Activated T-cell treated with anti-CD3 and anti-CD28 coated beads for 1 hour (primary cell): Measurements from ENCODE around the gene PEMT.
"Not testable (repeated sequence)": the region's sequence is repeated elsewhere in the genome, so short reads cannot be mapped to it uniquely, and the experiment has no call there.

Experiments used
- DNase-seq: peaks from one replicate; pipeline ENCODE4 v3.0.0-alpha.2; 2020; ENCODE audit warnings: low read depth

The PEMT gene, protein sequence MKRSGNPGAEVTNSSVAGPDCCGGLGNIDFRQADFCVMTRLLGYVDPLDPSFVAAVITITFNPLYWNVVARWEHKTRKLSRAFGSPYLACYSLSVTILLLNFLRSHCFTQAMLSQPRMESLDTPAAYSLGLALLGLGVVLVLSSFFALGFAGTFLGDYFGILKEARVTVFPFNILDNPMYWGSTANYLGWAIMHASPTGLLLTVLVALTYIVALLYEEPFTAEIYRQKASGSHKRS

DNA sequence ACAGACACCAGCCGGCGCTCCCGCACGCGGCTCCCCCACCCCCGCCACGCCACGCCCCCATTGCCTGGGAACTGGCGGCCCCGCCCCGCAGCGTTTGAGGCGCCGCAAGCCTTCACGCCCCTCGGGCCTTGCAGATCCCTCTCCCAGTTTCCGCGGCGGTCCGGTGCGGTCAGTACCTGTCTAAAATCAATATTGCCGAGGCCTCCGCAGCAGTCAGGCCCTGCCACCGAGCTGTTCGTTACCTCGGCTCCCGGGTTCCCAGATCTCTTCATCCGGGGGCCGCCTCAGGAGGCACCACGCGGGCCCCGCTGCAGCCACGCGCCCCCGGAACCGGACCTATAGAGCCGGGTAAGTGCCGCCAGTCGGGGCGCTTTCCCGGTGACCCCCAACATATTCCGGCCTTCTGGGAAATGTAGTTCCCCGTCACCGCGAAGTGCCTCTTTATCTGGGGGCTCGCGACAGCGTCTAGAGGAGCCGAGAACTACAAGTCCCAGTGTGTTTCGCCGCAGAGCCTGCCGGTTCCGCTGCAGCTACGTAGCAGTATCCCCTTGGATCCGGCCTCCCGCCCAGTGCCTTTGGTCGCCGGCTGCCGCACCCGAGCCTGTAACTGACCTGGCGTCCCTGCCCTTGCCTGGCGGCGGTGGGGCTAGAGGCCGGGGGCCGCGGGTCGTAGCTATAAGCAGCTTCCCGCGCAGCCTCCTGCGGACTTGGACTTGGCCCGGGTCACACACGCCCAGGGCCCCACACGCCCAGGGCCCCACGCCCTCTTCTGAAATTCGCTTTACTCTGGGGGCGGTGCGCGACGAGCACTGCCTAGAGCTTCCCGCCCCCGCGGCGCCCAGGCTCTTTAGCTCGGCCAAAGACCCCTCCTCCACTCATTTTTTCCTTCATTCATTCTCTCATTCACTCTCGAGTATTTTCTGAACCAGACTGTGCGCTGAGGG is at the start of gene PEMT:
PEMT (minus strand) TSS at position 354 of the 944 bp plus-strand sequence; CDS start at position 272, 82 bp downstream.
- DNase-seq = peak; percentile 84

DNA sequence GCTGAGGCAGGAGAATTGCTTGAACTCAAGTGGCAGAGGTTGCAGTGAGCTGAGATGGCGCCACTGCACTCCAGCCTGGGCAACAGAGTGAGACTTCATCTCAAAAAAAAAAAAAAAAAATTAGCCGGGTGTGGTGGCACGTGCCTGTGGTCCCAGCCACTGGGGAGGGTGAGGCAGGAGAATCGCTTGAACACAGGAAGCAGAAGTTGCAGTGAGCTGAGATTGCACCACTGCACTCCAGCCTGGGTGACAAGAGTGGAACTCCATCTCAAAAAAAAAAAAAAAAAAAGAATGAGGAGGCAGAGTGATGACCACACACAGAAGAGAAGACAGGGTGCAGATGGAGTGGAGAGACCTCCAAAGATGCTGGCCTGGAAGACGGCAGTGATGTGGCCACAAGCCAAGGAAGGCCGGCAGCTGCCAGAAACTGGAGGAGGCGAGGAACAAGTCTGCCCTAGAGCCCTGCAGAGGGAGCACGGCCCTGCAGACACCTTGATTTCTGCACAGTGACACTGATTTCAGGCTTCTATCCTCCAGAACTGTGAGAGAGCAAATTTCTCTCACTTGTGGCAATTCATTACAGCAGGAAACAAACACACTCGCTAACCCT is 48.3 kb upstream of the PEMT start:
- not testable (repeated sequence) for DNase-seq

DNA sequence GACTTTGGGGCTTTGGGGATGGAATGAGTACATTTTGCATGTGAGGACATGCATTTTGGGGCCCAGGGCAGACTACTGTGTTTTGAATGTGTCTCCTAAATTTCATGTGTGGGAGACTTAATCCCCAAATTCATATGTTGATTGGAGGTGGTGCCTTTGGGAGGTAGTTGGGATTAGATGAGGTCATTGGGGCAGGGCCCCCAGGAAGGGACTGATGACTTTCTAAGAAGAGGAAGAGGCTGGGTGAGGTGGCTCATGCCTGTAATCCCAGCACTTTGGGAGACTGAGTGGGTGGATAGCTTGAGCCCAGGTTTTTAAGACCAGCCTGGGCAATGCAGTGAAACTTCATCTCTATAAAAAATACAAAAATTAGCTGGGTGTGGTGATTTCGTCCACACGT is 47.0 kb upstream of the PEMT start:
- DNase-seq = no peak

DNA sequence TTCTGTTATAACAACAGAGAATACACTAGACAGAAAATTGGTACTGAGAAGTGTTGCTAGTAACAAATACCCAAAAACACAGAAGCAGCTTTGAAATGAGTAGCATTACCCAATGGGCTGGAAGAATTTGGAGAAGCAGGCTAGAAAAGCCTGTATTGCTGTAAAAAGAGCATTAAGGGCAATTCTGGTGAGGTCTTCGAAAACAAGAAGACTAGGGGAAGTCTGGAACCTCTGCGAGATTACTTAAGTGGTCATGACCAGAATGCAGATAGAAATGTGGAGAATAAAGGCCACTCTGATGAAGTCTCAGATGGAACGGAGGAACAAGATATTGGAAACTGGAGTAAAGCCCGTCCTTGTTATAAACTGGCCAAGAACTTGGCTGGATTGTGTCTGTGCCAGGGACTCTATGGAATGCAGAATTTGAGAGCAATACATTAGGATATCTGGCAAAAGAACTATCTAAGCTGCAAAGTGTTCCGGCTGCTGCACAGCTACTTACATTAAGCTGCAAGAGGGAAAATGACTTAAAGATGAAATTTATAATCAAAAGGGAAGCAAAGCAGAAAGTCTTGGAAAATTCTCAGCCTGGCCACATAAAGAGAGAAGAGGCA is 44.9 kb upstream of the PEMT start:
- no peak for DNase-seq

DNA sequence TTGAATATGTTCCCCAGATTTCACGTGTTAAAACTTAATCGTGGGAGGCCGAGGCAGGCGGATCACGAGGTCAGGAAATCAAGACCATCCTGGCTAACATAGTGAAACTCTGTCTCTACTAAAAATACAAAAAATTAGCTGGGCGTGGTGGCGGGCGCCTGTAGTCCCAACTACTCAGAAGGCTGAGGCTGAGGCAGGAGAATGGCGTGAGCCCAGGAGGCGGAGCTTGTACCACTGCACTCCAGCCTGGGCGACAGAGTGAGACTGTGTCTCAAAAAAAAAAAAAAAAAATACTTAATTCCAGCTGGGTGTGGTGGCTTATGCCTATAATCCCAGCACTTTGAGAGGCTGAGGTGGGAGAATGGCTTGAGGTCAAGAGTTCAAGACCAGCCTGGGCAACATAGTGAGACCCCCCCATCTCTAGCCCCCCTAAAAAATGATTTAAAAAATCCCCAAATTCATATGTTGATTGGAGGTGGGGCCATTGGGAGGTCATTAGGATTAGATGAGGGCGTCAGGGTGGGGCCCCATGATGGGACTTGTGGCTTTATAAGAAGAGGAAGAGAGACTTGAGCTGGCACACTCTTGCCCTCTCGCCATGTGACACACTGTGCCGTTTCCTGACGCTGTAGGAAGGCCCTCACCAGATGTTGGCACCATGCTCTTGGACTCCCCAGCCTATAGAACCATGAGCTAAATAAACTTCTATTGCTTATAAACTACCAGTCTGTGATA is 44.2 kb upstream of the PEMT start:
- not testable (repeated sequence) for DNase-seq

DNA sequence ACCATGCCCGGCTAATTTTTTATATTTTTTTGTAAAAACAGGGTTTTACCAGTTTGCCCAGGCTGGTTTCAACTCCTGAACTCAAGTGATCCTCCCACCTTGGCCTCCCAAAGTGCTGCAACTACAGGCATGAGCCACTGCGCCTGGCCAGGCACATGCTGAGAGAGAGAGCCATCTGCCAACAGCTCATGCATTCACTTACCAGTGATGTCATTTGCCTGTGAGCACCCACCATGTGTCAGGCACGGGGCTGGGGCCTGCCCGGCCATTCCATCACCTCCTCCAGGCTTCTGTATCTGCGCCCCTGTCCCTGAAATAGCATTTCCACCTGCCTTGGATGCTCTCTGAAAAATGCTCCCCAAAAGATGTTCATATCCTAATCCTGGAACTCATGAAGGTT is 43.6 kb upstream of the PEMT start:
- no peak for DNase-seq

DNA sequence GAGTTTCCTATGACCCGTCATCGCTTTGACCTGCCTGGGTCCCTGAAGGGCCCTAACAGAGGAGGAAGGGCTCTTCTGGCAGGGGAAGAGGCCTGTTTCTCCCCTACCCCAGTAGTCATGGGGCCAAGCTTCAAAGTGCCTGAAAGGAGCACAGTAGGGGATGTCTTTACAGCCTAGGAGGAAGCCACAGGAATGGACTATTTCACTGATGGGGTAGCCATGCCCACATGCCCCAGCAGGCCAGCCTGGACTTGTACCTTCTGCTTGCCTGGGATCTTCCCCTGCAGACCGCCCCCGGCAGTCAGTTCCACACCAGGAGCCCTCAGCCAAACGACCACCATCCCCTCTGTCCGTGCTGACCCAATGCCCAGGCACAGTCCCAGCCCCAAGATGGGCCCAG is 41.8 kb upstream of the PEMT start:
- DNase-seq = no peak

DNA sequence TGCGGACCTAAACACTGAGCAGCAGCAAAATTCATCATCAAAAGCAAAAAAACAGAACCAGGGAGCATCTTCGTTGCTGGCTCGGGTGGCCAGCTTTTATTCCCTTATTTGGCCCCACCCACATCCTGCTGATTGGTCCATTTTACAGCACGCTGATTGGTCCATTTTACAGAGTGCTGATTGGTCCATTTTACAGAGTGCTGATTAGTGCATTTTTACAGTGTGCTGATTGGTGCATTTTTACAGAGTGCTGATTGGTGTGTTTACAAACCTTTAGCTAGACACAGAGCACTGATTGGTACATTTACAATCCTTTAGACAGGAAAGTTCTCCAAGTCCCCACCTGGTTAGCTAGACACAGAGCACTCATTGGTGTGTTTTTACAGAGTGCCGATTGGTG is 41.2 kb upstream of the PEMT start:
- DNase-seq = not testable (repeated sequence)

DNA sequence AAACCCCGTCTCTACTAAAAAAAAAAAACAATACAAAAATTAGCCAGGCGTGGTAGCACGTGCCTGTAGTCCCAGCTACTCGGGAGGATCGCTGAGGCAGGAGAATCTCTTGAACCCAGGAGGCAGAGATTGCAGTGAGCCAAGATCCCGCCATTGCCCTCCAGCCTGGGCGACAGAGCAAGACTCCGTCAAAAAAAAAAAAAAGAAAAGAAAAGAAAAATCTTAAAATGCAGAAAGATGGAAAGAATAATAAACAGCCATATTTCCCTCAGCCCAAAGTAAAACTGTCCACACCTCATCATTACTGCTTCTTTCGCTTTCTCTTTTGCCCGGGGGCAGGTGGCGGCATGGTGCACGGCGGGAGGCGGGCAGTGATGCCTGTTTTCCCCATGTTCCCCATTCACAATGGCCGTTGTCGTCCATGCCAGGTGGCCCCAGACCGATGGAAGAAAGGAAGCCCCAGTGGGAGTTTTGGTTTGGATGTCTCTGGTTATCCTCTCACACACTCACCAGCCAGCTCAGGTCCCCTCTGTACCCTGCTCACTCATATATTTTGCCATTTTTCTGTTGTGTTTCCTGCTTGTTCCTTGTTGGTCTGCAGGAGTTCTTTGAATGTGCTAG is 37.0 kb upstream of the PEMT start:
- DNase-seq = peak; percentile 15

DNA sequence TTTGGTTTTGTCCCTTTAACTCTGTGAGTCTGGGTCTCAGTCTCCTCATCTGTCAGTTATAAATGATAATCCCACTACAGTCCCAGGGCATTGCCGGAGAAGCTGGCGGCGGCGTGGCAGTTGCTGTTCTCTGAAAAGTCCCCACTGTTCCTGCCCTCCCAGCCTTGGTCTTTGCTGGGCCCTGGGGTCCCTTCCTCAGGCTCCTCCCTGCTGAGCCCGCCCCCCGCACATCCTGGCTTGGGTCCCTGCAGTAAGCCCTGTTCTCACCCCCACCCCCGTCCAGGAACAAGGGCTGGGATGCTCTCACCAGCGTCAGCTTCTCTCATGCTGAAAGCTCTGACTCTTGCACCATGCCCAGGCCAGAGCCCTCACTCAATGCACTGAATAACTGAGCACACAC is 35.3 kb upstream of the PEMT start:
- DNase-seq = no peak

DNA sequence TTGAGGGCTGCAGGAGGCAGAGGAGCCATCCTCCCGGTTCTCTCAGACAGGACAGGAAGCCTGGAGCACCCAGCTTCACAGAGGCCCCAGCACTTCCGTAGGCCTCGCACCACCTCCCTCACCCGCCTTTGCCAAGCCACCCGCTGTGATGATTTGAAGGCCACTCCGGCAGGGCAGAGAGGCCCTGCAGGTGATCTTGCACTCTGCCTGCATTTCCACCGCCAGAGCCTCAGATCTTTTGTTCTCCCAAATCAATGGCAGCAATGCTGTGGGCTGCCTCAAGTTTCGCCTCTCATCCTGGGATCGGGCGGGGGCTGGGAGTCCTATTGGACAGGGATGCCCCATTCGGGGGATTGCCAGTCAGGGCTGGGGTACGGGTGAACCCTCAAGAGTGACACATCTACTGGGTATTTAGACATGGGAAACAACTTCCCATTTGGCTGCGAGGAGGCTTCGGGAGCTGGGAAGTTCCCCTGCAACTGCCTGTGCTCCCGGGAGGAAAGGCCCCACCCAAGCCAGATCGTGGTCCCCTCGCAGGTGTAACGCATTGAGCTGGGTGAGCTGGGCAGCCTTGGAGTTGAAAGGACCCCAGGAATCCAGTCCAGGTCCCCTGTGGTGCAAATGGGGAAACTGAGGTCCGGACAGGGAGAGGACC is 34.8 kb upstream of the PEMT start:
- no peak for DNase-seq

DNA sequence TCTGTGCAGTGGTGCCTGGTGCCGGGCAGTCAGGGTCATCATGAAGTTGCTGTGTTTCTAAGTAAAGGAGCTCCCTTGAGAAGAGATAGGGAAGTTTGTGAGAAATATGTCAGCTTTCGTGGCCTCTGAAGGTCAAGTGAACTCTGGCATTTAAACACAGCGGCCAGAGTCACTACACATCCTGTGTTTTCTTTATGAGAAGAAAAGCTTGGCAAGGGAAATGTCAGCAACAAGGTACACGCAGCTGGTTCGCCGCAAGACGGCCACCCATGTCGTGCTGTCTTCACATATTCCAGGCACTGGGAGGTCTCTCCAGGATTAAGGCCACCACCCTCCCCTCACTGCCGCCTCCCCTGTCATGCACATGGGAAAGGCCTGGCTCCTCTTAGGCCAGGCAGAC is 33.2 kb upstream of the PEMT start:
- DNase-seq = no peak

DNA sequence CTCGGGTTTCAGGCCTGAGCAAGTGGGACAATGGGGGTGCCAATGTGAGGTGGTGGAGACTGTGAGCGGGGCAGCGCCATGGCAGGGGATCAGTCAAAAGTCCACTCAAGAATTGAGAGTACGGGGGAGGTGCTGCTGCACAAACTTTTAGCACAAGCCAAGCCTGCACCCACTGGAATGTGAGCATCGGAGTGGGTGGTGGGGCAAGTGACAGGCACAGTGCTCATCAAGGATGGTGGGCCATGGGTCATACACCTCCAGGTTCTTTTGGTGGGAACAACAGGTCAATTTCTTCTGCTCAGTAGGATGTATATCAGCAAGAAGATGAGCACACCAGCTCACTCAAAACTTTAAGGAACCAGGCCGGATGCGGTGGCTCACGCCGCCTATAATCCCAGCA is 32.4 kb upstream of the PEMT start:
- no peak for DNase-seq

DNA sequence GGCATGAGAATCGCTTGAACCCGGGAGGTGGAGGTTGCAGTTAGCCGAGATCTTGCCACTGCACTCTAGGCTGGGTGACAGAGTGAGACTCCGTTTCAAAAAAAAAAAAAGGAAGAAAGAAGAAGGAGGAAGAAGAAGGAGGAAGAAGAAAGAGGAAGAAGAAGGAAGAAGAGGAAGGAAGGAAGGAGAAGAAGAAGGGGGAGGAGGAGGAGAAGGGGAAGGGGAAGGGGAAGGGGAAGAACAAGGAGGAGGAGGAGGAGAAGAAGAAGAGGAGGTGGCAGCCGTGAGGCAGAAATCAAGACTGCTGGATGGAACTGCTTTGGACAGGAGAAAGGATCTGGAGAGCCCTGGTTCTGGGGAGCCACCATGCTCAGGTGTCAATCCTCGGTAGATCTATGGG is 29.7 kb upstream of the PEMT start:
- no peak for DNase-seq

DNA sequence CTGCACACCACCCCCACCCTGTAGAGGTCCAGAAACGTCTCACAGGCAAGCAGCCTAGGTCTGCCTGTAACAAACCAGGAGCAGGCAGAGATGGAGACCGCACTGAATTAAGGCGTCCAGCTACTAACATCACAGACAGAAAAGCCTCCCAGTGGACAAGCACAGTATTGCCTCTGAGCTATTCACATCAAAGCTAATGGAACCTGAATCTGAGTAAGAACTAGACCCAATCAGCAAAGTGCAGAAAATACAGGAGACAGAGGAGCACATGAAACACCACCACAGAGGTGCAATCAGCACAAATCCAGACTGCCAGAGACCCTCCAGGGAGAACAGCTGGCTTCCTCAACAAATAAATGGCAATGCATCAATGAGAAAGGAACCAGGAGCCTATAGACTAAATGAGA is 22.2 kb upstream of the PEMT start:
- peak; percentile 20 for DNase-seq

DNA sequence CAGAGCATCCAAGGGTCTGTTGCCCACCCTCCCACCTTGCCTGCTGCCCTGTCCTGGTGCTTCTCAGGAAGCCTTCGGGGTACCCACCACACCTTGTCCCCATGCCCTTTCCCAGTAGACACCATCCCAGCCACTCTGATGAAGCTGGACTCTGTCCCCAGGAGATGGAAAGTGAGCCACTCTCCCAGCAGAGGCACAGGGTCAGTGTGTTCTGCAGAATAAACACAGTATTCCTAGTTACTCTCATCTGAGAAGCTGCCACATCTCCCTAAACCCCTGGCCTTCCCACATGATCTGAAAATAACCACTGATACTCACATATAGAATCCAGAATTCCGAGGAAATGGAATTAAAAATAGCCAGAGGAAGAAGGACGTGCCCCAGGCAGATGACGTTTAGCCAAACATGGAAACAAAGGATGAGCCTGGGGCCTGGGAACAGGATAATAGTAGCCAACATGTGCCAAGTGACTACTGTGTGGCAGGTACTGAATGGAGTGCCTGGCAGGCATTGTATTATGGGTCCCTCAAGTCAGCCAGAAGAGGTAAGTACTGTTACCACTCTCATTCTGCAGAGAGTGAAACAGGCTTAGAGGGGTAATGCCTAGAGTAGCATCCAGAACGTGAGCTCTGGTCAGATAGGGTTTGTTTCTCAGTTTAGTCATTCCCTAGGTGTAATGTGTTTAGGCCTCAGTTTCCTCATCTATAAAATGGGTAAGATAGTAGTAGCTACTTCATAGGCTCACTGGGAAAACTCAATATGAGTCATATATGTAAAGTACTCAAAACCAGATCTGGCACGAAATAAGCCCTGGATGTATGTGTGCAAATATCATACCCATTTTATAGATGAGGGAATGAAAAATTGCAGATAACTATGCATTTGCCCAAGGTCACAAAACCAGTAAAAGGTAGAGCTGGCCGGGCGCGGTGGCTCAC is 20.8 kb upstream of the PEMT start:
- DNase-seq = no peak

DNA sequence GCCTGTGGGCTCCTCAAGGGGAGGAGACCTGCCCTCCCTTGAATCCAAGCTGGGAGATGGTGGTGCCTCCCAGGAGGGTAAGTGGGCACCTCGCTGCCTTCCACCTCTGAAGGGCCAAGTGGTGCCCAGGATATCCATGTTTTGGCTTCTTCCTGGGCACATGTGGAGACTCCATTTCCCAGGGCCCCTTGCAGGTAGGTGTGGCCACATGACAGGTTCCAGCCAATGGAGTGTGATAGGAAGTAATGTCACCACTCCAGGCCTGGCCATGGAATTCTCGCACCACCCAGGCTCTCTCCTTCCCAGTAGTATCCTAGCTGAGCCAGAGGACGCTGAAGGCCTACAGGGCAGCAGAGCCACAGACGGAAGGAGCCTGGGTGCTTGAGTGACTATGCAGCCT is 17.6 kb upstream of the PEMT start:
- DNase-seq = no peak

DNA sequence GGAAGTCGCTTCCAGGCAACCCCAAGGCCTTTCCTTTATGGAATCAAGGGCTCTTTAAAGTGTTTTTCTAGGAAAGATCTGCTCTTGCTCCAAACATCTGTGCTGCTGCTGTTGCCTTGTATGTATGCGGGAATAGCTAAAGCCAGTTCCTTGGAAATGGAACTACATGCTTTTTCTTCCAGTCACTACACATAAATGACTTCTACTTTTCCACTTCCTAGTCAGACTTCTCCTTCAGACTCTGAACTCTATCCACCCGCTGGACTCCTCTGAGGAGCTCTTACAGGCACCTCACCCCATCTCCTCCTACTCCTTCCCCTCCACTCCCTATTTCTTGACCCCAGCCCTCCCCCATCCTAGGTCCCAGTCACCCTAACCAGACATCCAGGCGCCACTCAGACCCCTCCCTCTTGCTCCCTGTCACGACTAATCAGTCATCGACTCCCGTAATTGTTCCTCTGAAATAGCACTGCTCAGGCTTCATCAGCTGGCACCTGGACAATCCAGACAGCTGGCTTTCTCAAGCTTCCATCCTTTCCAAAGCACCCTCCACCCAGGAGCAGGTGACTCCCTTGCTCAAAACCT is 15.0 kb upstream of the PEMT start:
- no peak for DNase-seq

DNA sequence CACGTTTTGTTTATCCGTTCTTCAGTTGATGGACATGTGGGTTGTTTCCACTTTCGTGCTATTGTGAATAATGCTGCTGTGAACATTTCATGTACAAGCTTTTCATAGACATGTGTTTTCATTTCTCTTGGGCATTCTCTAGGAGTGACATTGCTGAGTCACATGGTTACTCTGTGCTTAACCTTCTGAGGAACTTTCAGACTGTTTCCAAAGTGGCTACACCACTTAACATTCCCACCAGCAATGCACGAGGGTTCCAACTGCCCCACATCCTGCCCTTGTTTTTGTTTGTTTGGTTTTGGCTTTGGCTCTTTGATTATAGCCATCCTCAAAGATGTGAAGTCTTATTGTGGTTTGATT is 14.2 kb upstream of the PEMT start:
- DNase-seq = no peak
